Measurements from ENCODE around the gene OR7A17. TPM values are rescaled to one million over a fixed set of nuclear protein-coding genes. Genes with fewer than 3 reads are reported as not detected.

OR7A17 gene
- total and polyA plus RNA-seq, 2 donors (not counting 1 experiment from before 2014, with no cell fraction given): not detected

- no peaks in the 10 kb centered on the region for H3K79me2 ChIP-seq (ENCODE audit: control insufficient read depth, insufficient read depth, low read length)
- no peak overlapping the region for H3K4me3 ChIP-seq (replicated peaks in 1 of 4; ENCODE audit: control extremely low read depth in 1 of 4, insufficient read depth in 1 of 4, low read depth in 3 of 4, low read length in 4 of 4)
- H4K20me1 ChIP-seq (ENCODE audit: control insufficient read depth, extremely low read depth, insufficient read depth, low read length): no peaks in the 10 kb centered on the region
- TF ChIP-seq EZH2 (IDR thresholded peaks at IDR 0.05; ENCODE audit: low read length, missing control alignments): no peak
- TF ChIP-seq CTCF (conservative IDR thresholded peaks at IDR 0.05 in 1 of 2, IDR thresholded peaks at IDR 0.05 in 1 of 2; ENCODE audit: low read depth in 1 of 2, low read length in 2 of 2): no peak
- H3K27me3 ChIP-seq (ENCODE audit: control insufficient read depth, insufficient read depth, low read length): no peaks in the 10 kb centered on the region
- no peak overlapping the region for H3K4me2 ChIP-seq (ENCODE audit: extremely low read depth, insufficient read depth, low read length)
- H3K27ac ChIP-seq (ENCODE audit: insufficient read depth, low read length): no peak overlapping the region
- H3K36me3 ChIP-seq (ENCODE audit: control insufficient read depth, insufficient read depth, low read length): no peaks in the 10 kb centered on the region
- no peak overlapping the region for H3K9ac ChIP-seq (ENCODE audit: insufficient read depth, low read length)
- H3K4me1 ChIP-seq (ENCODE audit: control insufficient read depth, extremely low read depth, insufficient read depth, low read length): no peaks in the 10 kb centered on the region
- no peak overlapping the region for H2AFZ ChIP-seq (ENCODE audit: low read length)
- no peak for DNase-seq (ENCODE audit: low read depth in 2 of 2)
- no peaks in the 10 kb centered on the region for H3K9me3 ChIP-seq (ENCODE audit: control insufficient read depth, insufficient read depth, low read depth, low read length)
These were observed 4.9 kb upstream of the OR7A17 start for GRCh38 chr19:14890643-14891379.

GRCh38 chr19:14889994-14890642 is 4.2 kb upstream of the OR7A17 start:
- no peak for TF ChIP-seq CTCF (conservative IDR thresholded peaks at IDR 0.05 in 1 of 2, IDR thresholded peaks at IDR 0.05 in 1 of 2; ENCODE audit: low read depth in 1 of 2, low read length in 2 of 2)
- no peak for TF ChIP-seq EZH2 (IDR thresholded peaks at IDR 0.05; ENCODE audit: low read length, missing control alignments)
- no peaks in the 10 kb centered on the region for H4K20me1 ChIP-seq (ENCODE audit: control insufficient read depth, extremely low read depth, insufficient read depth, low read length)
- no peak overlapping the region for H3K27ac ChIP-seq (ENCODE audit: insufficient read depth, low read length)
- no peaks in the 10 kb centered on the region for H3K27me3 ChIP-seq (ENCODE audit: control insufficient read depth, insufficient read depth, low read length)
- no peaks in the 10 kb centered on the region for H3K36me3 ChIP-seq (ENCODE audit: control insufficient read depth, insufficient read depth, low read length)
- H3K9me3 ChIP-seq (ENCODE audit: control insufficient read depth, insufficient read depth, low read depth, low read length): no peaks in the 10 kb centered on the region
- no peak overlapping the region for H3K9ac ChIP-seq (ENCODE audit: insufficient read depth, low read length)
- no peaks in the 10 kb centered on the region for H3K4me1 ChIP-seq (ENCODE audit: control insufficient read depth, extremely low read depth, insufficient read depth, low read length)
- no peak overlapping the region for H3K4me3 ChIP-seq (replicated peaks in 1 of 4; ENCODE audit: control extremely low read depth in 1 of 4, insufficient read depth in 1 of 4, low read depth in 3 of 4, low read length in 4 of 4)
- H2AFZ ChIP-seq (ENCODE audit: low read length): no peak overlapping the region
- no peaks in the 10 kb centered on the region for H3K79me2 ChIP-seq (ENCODE audit: control insufficient read depth, insufficient read depth, low read length)
- DNase-seq (ENCODE audit: low read depth in 2 of 2): no peak
- H3K4me2 ChIP-seq (ENCODE audit: extremely low read depth, insufficient read depth, low read length): no peak overlapping the region

- H3K9me3 ChIP-seq (ENCODE audit: control insufficient read depth, insufficient read depth, low read depth, low read length): no peaks in the 10 kb centered on the region
- DNase-seq (ENCODE audit: low read depth in 2 of 2): peak in 1 of 2 donors; percentile 38
- H4K20me1 ChIP-seq (ENCODE audit: control insufficient read depth, extremely low read depth, insufficient read depth, low read length): no peaks in the 10 kb centered on the region
- H3K27me3 ChIP-seq (ENCODE audit: control insufficient read depth, insufficient read depth, low read length): no peaks in the 10 kb centered on the region
- TF ChIP-seq CTCF (conservative IDR thresholded peaks at IDR 0.05 in 1 of 2, IDR thresholded peaks at IDR 0.05 in 1 of 2; ENCODE audit: low read depth in 1 of 2, low read length in 2 of 2): peak in 1 of 2 donors; percentile 41
- TF ChIP-seq EZH2 (IDR thresholded peaks at IDR 0.05; ENCODE audit: low read length, missing control alignments): no peak
- H3K4me3 ChIP-seq (replicated peaks in 1 of 4; ENCODE audit: control extremely low read depth in 1 of 4, insufficient read depth in 1 of 4, low read depth in 3 of 4, low read length in 4 of 4): no peak overlapping the region
- no peaks in the 10 kb centered on the region for H3K4me1 ChIP-seq (ENCODE audit: control insufficient read depth, extremely low read depth, insufficient read depth, low read length)
- no peaks in the 10 kb centered on the region for H3K79me2 ChIP-seq (ENCODE audit: control insufficient read depth, insufficient read depth, low read length)
- H3K36me3 ChIP-seq (ENCODE audit: control insufficient read depth, insufficient read depth, low read length): no peaks in the 10 kb centered on the region
- no peak overlapping the region for H3K9ac ChIP-seq (ENCODE audit: insufficient read depth, low read length)
- H3K4me2 ChIP-seq (ENCODE audit: extremely low read depth, insufficient read depth, low read length): no peak overlapping the region
- no peak overlapping the region for H2AFZ ChIP-seq (ENCODE audit: low read length)
- no peak overlapping the region for H3K27ac ChIP-seq (ENCODE audit: insufficient read depth, low read length)
These were observed 14.2 kb downstream of the OR7A17 start for GRCh38 chr19:14871619-14872230.
